Neural progenitor cell (in vitro differentiated cells): ENCODE results near the gene FAM78A. TPM values are rescaled to one million over a fixed set of nuclear protein-coding genes. Genes with fewer than 3 reads are reported as not detected.

Source experiments
- DNase-seq: peaks from one replicate; pipeline ENCODE4 v3.0.0-alpha.2; 2016; ENCODE audit warnings: low spot score
- H2AFZ ChIP-seq: fragments of 200-600 bp; sonication (generic); replicated peaks from 2 replicates; pipeline ENCODE4 v1.6.1; 2016; ENCODE audit warnings: antibody characterized with exemption
- H3F3A ChIP-seq: fragments of 200-600 bp; sonication (generic); 2 replicates; pipeline ENCODE4 v1.6.1; 2016; ENCODE audit warnings: antibody characterized with exemption, low read depth
- H3K27ac ChIP-seq: fragments of 200-600 bp; sonication (generic); 2 replicates; pipeline ENCODE4 v1.5.1; 2016; ENCODE audit warnings: mild to moderate bottlenecking
- H3K27me3 ChIP-seq: fragments of 200-600 bp; sonication (generic); 2 replicates; pipeline ENCODE4 v1.6.1; 2016; ENCODE audit warnings: mild to moderate bottlenecking, moderate library complexity
- H3K36me3 ChIP-seq: fragments of 200-600 bp; sonication (generic); 2 replicates; pipeline ENCODE4 v1.5.1; 2016
- H3K4me1 ChIP-seq: fragments of 200-600 bp; sonication (generic); 2 replicates; pipeline ENCODE4 v1.6.1; 2016; ENCODE audit warnings: mixed run types
- H3K4me2 ChIP-seq: fragments of 200-600 bp; sonication (generic); 2 replicates; pipeline ENCODE4 v1.6.1; 2016
- H3K4me3 ChIP-seq: fragments of 200-600 bp; sonication (generic); 2 replicates; pipeline ENCODE4 v1.5.1; 2016
- H3K79me2 ChIP-seq: fragments of 200-600 bp; sonication (generic); 2 replicates; pipeline ENCODE4 v1.6.1; 2016; ENCODE audit warnings: low read depth
- H3K9ac ChIP-seq: fragments of 200-600 bp; sonication (generic); 2 replicates; pipeline ENCODE4 v1.6.1; 2016
- H3K9me3 ChIP-seq: fragments of 200-600 bp; sonication (generic); 2 replicates; pipeline ENCODE4 v1.5.1; 2016; ENCODE audit warnings: low read depth
- H4K20me1 ChIP-seq: fragments of 200-600 bp; sonication (generic); 2 replicates; pipeline ENCODE4 v1.6.1; 2016; ENCODE audit warnings: low read depth
- H3K27ac Mint-ChIP-seq: 3 replicates; pipeline ENCODE4 v1.8.0; 2021; ENCODE audit warnings: mixed read lengths
- H3K27me3 Mint-ChIP-seq: 2 replicates; pipeline ENCODE4 v1.8.0; 2022; ENCODE audit warnings: low read depth, mild to moderate bottlenecking, inconsistent platforms, moderate library complexity, mixed read lengths; ENCODE audit not compliant: insufficient read depth
- H3K36me3 Mint-ChIP-seq: 3 replicates; pipeline ENCODE4 v1.8.0; 2021; ENCODE audit warnings: mixed read lengths
- H3K4me1 Mint-ChIP-seq: 3 replicates; pipeline ENCODE4 v1.8.0; 2021; ENCODE audit warnings: mixed read lengths
- H3K4me3 Mint-ChIP-seq: 3 replicates; pipeline ENCODE4 v1.8.0; 2021; ENCODE audit warnings: mild to moderate bottlenecking, moderate library complexity, mixed read lengths
- H3K9me3 Mint-ChIP-seq: 3 replicates; pipeline ENCODE4 v1.8.0; 2020; ENCODE audit warnings: mixed read lengths
- CTCF ChIP-seq: fragments of 200-600 bp; sonication (generic); IDR thresholded peaks from 2 replicates; pipeline ENCODE4 v1.5.1; 2017; ENCODE audit warnings: antibody characterized with exemption, mild to moderate bottlenecking
- EZH2 ChIP-seq: fragments of 200-600 bp; sonication (generic); IDR thresholded peaks from 2 replicates; pipeline ENCODE4 v1.6.1; 2017; ENCODE audit warnings: antibody characterized with exemption, mild to moderate bottlenecking, moderate library complexity
- EZH2phosphoT487 ChIP-seq: fragments of 200-600 bp; sonication (generic); IDR thresholded peaks from 2 replicates; pipeline ENCODE4 v1.6.1; 2017; ENCODE audit warnings: antibody characterized with exemption
- total RNA-seq: library from RNA; depleted of rRNA; stranded (reverse); fragments of >200 nt; gene quantifications from 2 replicates; pipeline ENCODE4 v1.2.3, GENCODE V29; 2015; ENCODE audit warnings: low replicate concordance

Gene FAM78A
- total RNA-seq, 1 donor from 2014 or later: 0.32 TPM

GRCh38 chr9:131320031-131320685 is 43.8 kb upstream of the FAM78A start:
- Mint-ChIP-seq H3K27me3 (no peaks in the 10 kb centered on the region), H3K4me3 (no peak overlapping the region), H3K36me3 (no peaks in the 10 kb centered on the region), H3K4me1 (peaks cover 7% of the 10 kb centered on the region), H3K9me3 (no peaks in the 10 kb centered on the region), H3K27ac (no peak overlapping the region)
- no peak for TF ChIP-seq CTCF
- no peak for TF ChIP-seq EZH2
- TF ChIP-seq EZH2phosphoT487: no peak
- no peaks in the 10 kb centered on the region for H3K36me3 ChIP-seq
- H3F3A ChIP-seq: no peaks in the 10 kb centered on the region
- no peak overlapping the region for H3K9ac ChIP-seq
- H3K27ac ChIP-seq: no peak overlapping the region
- no peak overlapping the region for H3K4me2 ChIP-seq
- H4K20me1 ChIP-seq: no peaks in the 10 kb centered on the region
- H3K4me1 ChIP-seq: no peaks in the 10 kb centered on the region
- no peaks in the 10 kb centered on the region for H3K9me3 ChIP-seq
- H3K79me2 ChIP-seq: no peaks in the 10 kb centered on the region
- H3K4me3 ChIP-seq: no peak overlapping the region
- H3K27me3 ChIP-seq: no peaks in the 10 kb centered on the region
- H2AFZ ChIP-seq: no peak overlapping the region
- DNase-seq: no peak

- DNase-seq: no peak
- H4K20me1 ChIP-seq: no peaks in the 10 kb centered on the region
- Mint-ChIP-seq H3K27ac (no peak overlapping the region), H3K27me3 (no peaks in the 10 kb centered on the region), H3K36me3 (no peaks in the 10 kb centered on the region), H3K4me1 (peaks cover 7% of the 10 kb centered on the region), H3K4me3 (no peak overlapping the region), H3K9me3 (no peaks in the 10 kb centered on the region)
- TF ChIP-seq EZH2: no peak
- TF ChIP-seq EZH2phosphoT487: no peak
- no peak for TF ChIP-seq CTCF
- H3K9ac ChIP-seq: no peak overlapping the region
- H3K27me3 ChIP-seq: no peaks in the 10 kb centered on the region
- H3K4me1 ChIP-seq: no peaks in the 10 kb centered on the region
- H3K9me3 ChIP-seq: no peaks in the 10 kb centered on the region
- H2AFZ ChIP-seq: no peak overlapping the region
- no peaks in the 10 kb centered on the region for H3K36me3 ChIP-seq
- H3K4me2 ChIP-seq: no peak overlapping the region
- H3K4me3 ChIP-seq: no peak overlapping the region
- no peak overlapping the region for H3K27ac ChIP-seq
- H3K79me2 ChIP-seq: no peaks in the 10 kb centered on the region
- H3F3A ChIP-seq: no peaks in the 10 kb centered on the region
Measured at GRCh38 chr9:131319486-131319885, 43.2 kb upstream of the FAM78A start.

- Histone ChIP-seq H3F3A (no peaks in the 10 kb centered on the region), H3K79me2 (no peaks in the 10 kb centered on the region), H3K36me3 (no peaks in the 10 kb centered on the region), H3K27ac (no peak overlapping the region), H3K4me1 (no peaks in the 10 kb centered on the region), H3K4me2 (no peak overlapping the region), H4K20me1 (no peaks in the 10 kb centered on the region), H3K9me3 (no peaks in the 10 kb centered on the region), H3K27me3 (no peaks in the 10 kb centered on the region), H2AFZ (no peak overlapping the region), H3K4me3 (no peak overlapping the region), H3K9ac (no peak overlapping the region)
- no peaks in the 10 kb centered on the region for H3K36me3 Mint-ChIP-seq
- H3K27ac Mint-ChIP-seq: no peak overlapping the region
- H3K4me3 Mint-ChIP-seq: no peak overlapping the region
- no peaks in the 10 kb centered on the region for H3K27me3 Mint-ChIP-seq
- no peak for TF ChIP-seq EZH2
- no peak for TF ChIP-seq CTCF
- no peak for TF ChIP-seq EZH2phosphoT487
- H3K9me3 Mint-ChIP-seq: peaks cover 1% of the 10 kb centered on the region
- peaks cover 7% of the 10 kb centered on the region for H3K4me1 Mint-ChIP-seq
- no peak for DNase-seq
Measured at GRCh38 chr9:131318231-131319085, 42.1 kb upstream of the FAM78A start.
